HepG2 (cell line): ENCODE data around the gene LRRC8D. TPM values are rescaled to one million over a fixed set of nuclear protein-coding genes. Genes with fewer than 3 reads are reported as not detected.

ENCODE experiments used
- ATAC-seq: fragments of 200-7000 bp; cut with Tn5 transposase; 3 replicates; pipeline ENCODE4 v1.9.1; 2020; ENCODE audit warnings: mild to moderate bottlenecking, moderate library complexity
- BruUV-seq: library from RNA; stranded (reverse); fragments of 400-500 nt; replicated peaks from 2 replicates; lab custom pipeline; 2021; lab: Mats Ljungman, UMichigan
- CTCF ChIA-PET: fragments of 300-600 bp; formaldehyde crosslinking; extraction: SDS; loops from one replicate; lab custom pipeline; 2021; ENCODE audit warnings: low total read pairs, inconsistent platforms, low intra/inter-chr PET ratio; lab: Yijun Ruan, JAX
- POLR2A ChIA-PET: fragments of 350-600 bp; sonication (Branson Sonifier 250); formaldehyde crosslinking; loops from one replicate; lab custom pipeline; 2020; ENCODE audit warnings: antibody characterized with exemption, inconsistent platforms; lab: Yijun Ruan, JAX
- DNase-seq: peaks from one replicate; pipeline ENCODE4 v3.0.0-alpha.2; 2015; ENCODE audit warnings: low spot score
- FAIRE-seq: peaks from 3 replicates; lab custom pipeline; 2011; peaks lifted over from hg19 to GRCh38; lab: Jason Lieb, UNC
- H2AFZ ChIP-seq: one replicate; pipeline ENCODE4 v1.6.1; 2011; ENCODE audit warnings: low read length, inconsistent platforms
- H3K27ac ChIP-seq: fragments of 300-600 bp; 3 replicates; pipeline ENCODE4 v1.8.0; 2011; ENCODE audit warnings: mixed run types, mild to moderate bottlenecking, mixed read lengths, low read length, inconsistent platforms; ENCODE audit not compliant: insufficient read depth; ENCODE audit errors: extremely low read length
- H3K27me3 ChIP-seq, 2 experiments: fragments of 200-600 bp in 1 of 2; 2 replicates in 1 of 2; 3 replicates in 1 of 2; pipeline versions ENCODE4 v1.6.0 to v1.8.0; 2011; ENCODE audit warnings: low read length in 2 of 2, mild to moderate bottlenecking in 2 of 2, moderate library complexity in 2 of 2, inconsistent platforms in 1 of 2; ENCODE audit not compliant: insufficient read depth in 2 of 2, control insufficient read depth in 1 of 2
- H3K36me3 ChIP-seq, 2 experiments: fragments of 200-600 bp in 1 of 2; replicated peaks in 1 of 2; 2 replicates in 1 of 2; 3 replicates in 1 of 2; pipeline versions ENCODE4 v1.5.1 to v1.8.0; 2011; ENCODE audit warnings: low read length in 2 of 2, inconsistent platforms in 1 of 2; ENCODE audit not compliant: insufficient read depth in 2 of 2, control insufficient read depth in 1 of 2
- H3K4me1 ChIP-seq: 2 replicates; pipeline ENCODE4 v1.5.1; 2012; ENCODE audit warnings: low read length, inconsistent platforms; ENCODE audit not compliant: insufficient read depth
- H3K4me2 ChIP-seq: 2 replicates; pipeline ENCODE4 v1.6.0; 2011; ENCODE audit warnings: low read depth, low read length, inconsistent platforms
- H3K4me3 ChIP-seq, 3 experiments: fragments of 200-600 bp in 1 of 3; sonication (generic), shearing (Covaris generic) in 1 of 3; replicated peaks in 1 of 3; 2 replicates each; pipeline ENCODE4 v1.5.1; 2011 to 2016; ENCODE audit warnings: low read length in 3 of 3, inconsistent platforms in 2 of 3, low read depth in 2 of 3, mild to moderate bottlenecking in 2 of 3, control low read depth in 1 of 3, mixed read lengths in 1 of 3; ENCODE audit not compliant: insufficient read depth in 1 of 3
- H3K79me2 ChIP-seq: one replicate; pipeline ENCODE4 v1.6.1; 2011; ENCODE audit warnings: low read length, inconsistent platforms; ENCODE audit not compliant: insufficient read depth
- H3K9ac ChIP-seq: 2 replicates; pipeline ENCODE4 v1.6.0; 2011; ENCODE audit warnings: mild to moderate bottlenecking, low read depth, low read length, inconsistent platforms; ENCODE audit not compliant: insufficient read depth
- H3K9me3 ChIP-seq: 2 replicates; pipeline ENCODE4 v1.5.1; 2012; ENCODE audit warnings: mild to moderate bottlenecking, low read length
- H4K20me1 ChIP-seq: 2 replicates; pipeline ENCODE4 v1.6.0; 2011; ENCODE audit warnings: inconsistent platforms, mild to moderate bottlenecking, low read length, moderate library complexity; ENCODE audit not compliant: insufficient read depth
- FOSL2 ChIP-seq: sonication (generic); formaldehyde crosslinking; IDR thresholded peaks from 2 replicates; pipeline ENCODE4 v1.4.0; 2020; ENCODE audit warnings: missing genetic modification reagents
- LCORL ChIP-seq, 2 experiments: fragments of 450-650 bp in 1 of 2; sonication (generic) in 1 of 2; formaldehyde crosslinking in 1 of 2; IDR thresholded peaks; 2 replicates each; pipeline versions ENCODE4 v1.5.0 to v1.6.1; 2017 to 2020; ENCODE audit warnings: antibody characterized with exemption in 1 of 2, missing genetic modification reagents in 1 of 2
- MAFF ChIP-seq: IDR thresholded peaks from 2 replicates; pipeline ENCODE4 v1.6.1; 2011; ENCODE audit warnings: low read depth, low read length, improper control_type of control experiment
- MAFK ChIP-seq, 2 experiments: IDR thresholded peaks in 1 of 2; conservative IDR thresholded peaks in 1 of 2; 2 replicates each; pipeline ENCODE4 v1.6.1; 2011; ENCODE audit warnings: improper control_type of control experiment in 2 of 2, low read length in 2 of 2
- THAP11 ChIP-seq: IDR thresholded peaks from 2 replicates; pipeline ENCODE4 v1.6.1; 2016; ENCODE audit warnings: missing biosample characterization, missing genetic modification reagents
- ZNF639 ChIP-seq: conservative IDR thresholded peaks from 2 replicates; pipeline ENCODE4 v1.6.1; 2018; ENCODE audit warnings: missing genetic modification reagents
- ZNF740 ChIP-seq: sonication (generic); formaldehyde crosslinking; IDR thresholded peaks from 2 replicates; pipeline ENCODE4 v1.4.0; 2020; ENCODE audit warnings: missing genetic modification reagents
- whole genome bisulfite sequencing: methylation state at CpG from one replicate; pipeline ENCODE4 v1.1.6; 2017; ENCODE audit warnings: low lambda C conversion rate; 5-methylcytosine and 5-hydroxymethylcytosine counted together
- in situ Hi-C: cut with HindIII; loops from 2 replicates; pipeline ENCODE4 v1.10.0; 2017; ENCODE audit warnings: low pct_unique_long_range_greater_than_20kb; ENCODE audit not compliant: extremely low pct_ligation_motif_present
- intact Hi-C: fragments of 100-400 bp; cut with micrococcal nuclease; formaldehyde crosslinking; loops from one replicate; pipeline ENCODE4 v1.10.0; 2022; ENCODE audit not compliant: unreplicated experiment
- polyA plus RNA-seq, 8 experiments: library from polyadenylated mRNA; depleted of rRNA in 3 of 8; stranded (reverse) in 7 of 8; unstranded in 1 of 8; fragments of >200 nt; fragmentation: Illumina TruSeq in 4 of 8; extraction: Trizol in 4 of 8; gene quantifications; 2 replicates each; pipeline versions ENCODE4 v1.2.1 to v1.2.3, GENCODE V29; 2011 to 2016; ENCODE audit warnings: low read depth in 4 of 8, missing spikeins in 1 of 8, mixed read lengths in 1 of 8; ENCODE audit not compliant: insufficient read depth in 1 of 8
- total RNA-seq, 5 experiments: library from RNA; depleted of rRNA; stranded (reverse); fragments of >200 nt; fragmentation: Illumina TruSeq; extraction: Trizol; gene quantifications; 2 replicates each; pipeline ENCODE4 v1.2.3, GENCODE V29; 2016; ENCODE audit warnings: low read depth in 1 of 5

The LRRC8D gene
- total and polyA plus RNA-seq, 2 of the 13 experiments (the other 11 are each of a cell fraction or from before 2014, with no cell fraction given): 29.9 to 45.5 TPM

GRCh38 chr1:89889323-89889615 lies 68.4 kb downstream of the LRRC8D start:
- TF ChIP-seq ZNF740 (CRISPR knock-in tag): no peak
- intact Hi-C loops: no loop called here
- Histone ChIP-seq H3K9me3 (no peaks in the 10 kb centered on the region), H3K79me2 (peaks cover 34% of the 10 kb centered on the region), H4K20me1 (0 out of 2 replicates have a peak, but pooled peaks cover 6% of the 10 kb centered on the region), H3K9ac (no peak overlapping the region), H3K27me3 (no peaks in the 10 kb centered on the region), H3K4me1 (peaks cover 23% of the 10 kb centered on the region), H3K36me3 (peaks cover 3 to 29% of the 10 kb centered on the region in 2 experiments; a peak in 4 of 5 replicates), H3K27ac (no peak overlapping the region), H2AFZ (no peak overlapping the region), H3K4me3 (no peak overlapping the region), H3K4me2 (no peak overlapping the region)
- ChIA-PET CTCF (no interaction called here), POLR2A (no interaction called here)
- FAIRE-seq: no peak
- ATAC-seq: no peak
- in situ Hi-C loops: no loop called here
- DNase-seq: no peak
- BruUV-seq: no TSS peak

GRCh38 chr1:89890085-89890752 lies 69.4 kb downstream of the LRRC8D start:
- Histone ChIP-seq H3K27ac (no peak overlapping the region), H3K4me2 (no peak overlapping the region), H4K20me1 (0 out of 2 replicates have a peak, but pooled peaks cover 6% of the 10 kb centered on the region), H3K27me3 (no peaks in the 10 kb centered on the region), H3K79me2 (peaks cover 31% of the 10 kb centered on the region), H3K9me3 (no peaks in the 10 kb centered on the region), H3K4me3 (no peak overlapping the region), H2AFZ (no peak overlapping the region), H3K4me1 (peaks cover 31% of the 10 kb centered on the region), H3K36me3 (peaks cover 3 to 19% of the 10 kb centered on the region in 2 experiments; a peak in 3 of 5 replicates), H3K9ac (no peak overlapping the region)
- no peak for FAIRE-seq
- intact Hi-C loops: no loop called here
- 0 out of 2 replicates have a peak, but pooled peaks have one; percentile 52 for TF ChIP-seq LCORL (IDR thresholded peaks at IDR 0.05)
- no peak for TF ChIP-seq LCORL (CRISPR knock-in tag; IDR thresholded peaks at IDR 0.05)
- peak; percentile 78 to 79 for TF ChIP-seq MAFK (conservative IDR thresholded peaks at IDR 0.05 in 1 of 2, IDR thresholded peaks at IDR 0.05 in 1 of 2; ENCODE audit: low read length in 2 of 2)
- TF ChIP-seq ZNF639 (CRISPR knock-in tag): no peak
- TF ChIP-seq THAP11 (CRISPR knock-in tag): no peak
- peak; percentile 48 for TF ChIP-seq FOSL2 (CRISPR knock-in tag)
- peak; percentile 71 for TF ChIP-seq MAFF
- CTCF ChIA-PET: no interaction called here
- no TSS peak for BruUV-seq
- POLR2A ChIA-PET: no interaction called here
- in situ Hi-C loops: no loop called here
- 98% methylated on average over 7 of the region's 7 CpGs for WGBS
- no peak for DNase-seq
- no peak for ATAC-seq
